ENCODE measurements around the gene HYI. TPM values are rescaled to one million over a fixed set of nuclear protein-coding genes. Genes with fewer than 3 reads are reported as not detected.
A peak's percentile ranks its signal among the peaks of the same experiment; 100 is the strongest.

HYI gene
- total and polyA plus RNA-seq, 3 experiments from 2014 or later = 2.4 to 5.7 (median 5.5) TPM

DNA sequence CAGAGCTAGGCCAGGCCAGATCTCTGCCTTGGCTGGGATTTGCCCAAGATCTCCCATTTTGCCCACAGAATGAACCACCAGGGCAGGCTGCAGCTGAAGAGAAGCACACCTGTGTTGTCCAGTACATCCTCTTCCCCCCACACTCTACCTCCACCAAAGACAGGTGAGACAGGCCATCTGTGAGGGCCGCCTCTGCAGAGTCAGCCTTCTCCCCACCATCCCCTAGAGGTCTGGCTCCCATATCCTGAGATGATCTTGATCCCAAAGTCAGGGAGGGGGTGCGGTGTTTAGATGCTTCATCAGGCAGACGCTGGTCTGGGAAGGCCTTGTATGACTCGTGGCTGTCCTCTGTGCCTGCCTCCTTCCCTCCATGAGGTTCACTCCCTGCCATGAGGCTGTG, 28.7 kb downstream of the HYI start:
- Mint-ChIP-seq H3K27me3 (peaks cover 0 to 2% of the 10 kb centered on the region in 2 donors), H3K4me3 (no peak overlapping the region), H3K27ac (peak overlapping the region in 1 of 8 donors; percentile 2), H3K9me3 (no peaks in the 10 kb centered on the region), H3K4me1 (peaks cover 0 to 2% (median 0%) of the 10 kb centered on the region in 3 donors), H3K36me3 (peaks cover 14 to 95% (median 15%) of the 10 kb centered on the region in 3 donors)
- Histone ChIP-seq H3K4me1 (ENCODE audit: insufficient read depth, low read length) (no peaks in the 10 kb centered on the region), H3K27ac (ENCODE audit: low read depth, low read length) (no peak overlapping the region), H3K36me3 (ENCODE audit: insufficient read depth, low read length) (peaks cover 71% of the 10 kb centered on the region), H3K9me3 (ENCODE audit: low read length) (no peaks in the 10 kb centered on the region), H3K27me3 (ENCODE audit: insufficient read depth, low read length, poor library complexity, severe bottlenecking) (no peaks in the 10 kb centered on the region), H3K4me3 (ENCODE audit: low read length) (no peak overlapping the region)
- ChIA-PET POLR2A (no interaction called here), CTCF (no interaction called here)
- DNase-seq = no peak

DNA sequence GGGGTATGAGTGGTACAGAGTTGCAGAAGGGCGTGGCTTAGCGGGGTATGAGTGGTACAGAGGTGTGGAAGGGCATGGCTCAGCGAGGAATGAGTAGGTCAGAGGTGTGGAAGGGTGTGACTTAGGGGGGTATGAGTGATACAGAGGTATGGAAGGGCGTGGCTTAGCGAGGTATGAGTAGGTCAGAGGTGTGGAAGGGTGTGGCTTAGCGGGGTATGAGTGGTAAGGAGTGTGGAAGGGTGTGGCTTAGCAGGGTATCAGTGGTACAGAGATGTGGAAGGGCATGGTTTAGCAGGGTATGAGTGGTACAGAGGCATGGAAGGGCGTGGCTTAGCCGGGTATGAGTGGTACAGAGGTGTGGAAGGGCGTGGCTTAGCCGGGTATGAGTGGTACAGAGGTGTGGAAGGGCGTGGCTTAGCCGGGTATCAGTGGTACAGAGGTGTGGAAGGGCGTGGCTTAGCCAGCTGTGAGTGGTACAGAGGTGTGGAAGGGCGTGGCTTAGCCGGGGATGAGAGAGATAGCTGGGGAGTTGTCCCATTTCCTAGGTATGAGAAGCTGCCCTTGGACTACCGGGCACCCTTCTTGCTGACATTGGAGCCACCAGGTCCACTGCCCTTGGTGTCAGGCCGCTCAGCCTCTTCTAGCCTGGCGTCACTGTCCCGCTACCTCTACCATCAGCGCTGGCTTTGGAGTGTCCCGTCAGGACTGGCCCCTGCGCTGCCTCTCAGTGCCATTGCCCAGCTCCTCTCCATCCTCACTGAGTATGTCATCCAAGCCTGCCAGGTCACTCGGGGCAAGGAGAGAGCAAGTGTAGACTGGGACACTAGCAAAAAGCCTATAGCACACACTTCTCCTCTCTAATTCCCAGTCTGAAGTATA, 29.8 kb downstream of the HYI start:
- ChIA-PET POLR2A (no interaction called here), CTCF (no interaction called here)
- Mint-ChIP-seq H3K4me3 (no peak overlapping the region), H3K36me3 (peaks cover 10 to 94% (median 15%) of the 10 kb centered on the region in 3 donors), H3K4me1 (peaks cover 0 to 2% (median 0%) of the 10 kb centered on the region in 3 donors), H3K9me3 (no peaks in the 10 kb centered on the region), H3K27me3 (peaks cover 0 to 2% of the 10 kb centered on the region in 2 donors), H3K27ac (peak overlapping the region in 6 of 8 donors; percentile 5 to 96 (median 22))
- Histone ChIP-seq H3K27ac (ENCODE audit: low read depth, low read length) (no peak overlapping the region), H3K4me1 (ENCODE audit: insufficient read depth, low read length) (no peaks in the 10 kb centered on the region), H3K27me3 (ENCODE audit: insufficient read depth, low read length, poor library complexity, severe bottlenecking) (no peaks in the 10 kb centered on the region), H3K9me3 (ENCODE audit: low read length) (no peaks in the 10 kb centered on the region), H3K36me3 (ENCODE audit: insufficient read depth, low read length) (peaks cover 63% of the 10 kb centered on the region), H3K4me3 (ENCODE audit: low read length) (no peak overlapping the region)
- DNase-seq = no peak

- Histone ChIP-seq H3K27ac (ENCODE audit: low read depth, low read length) (no peak overlapping the region), H3K9me3 (ENCODE audit: low read length) (no peaks in the 10 kb centered on the region), H3K27me3 (ENCODE audit: insufficient read depth, low read length, poor library complexity, severe bottlenecking) (no peaks in the 10 kb centered on the region), H3K36me3 (ENCODE audit: insufficient read depth, low read length) (peaks cover 59% of the 10 kb centered on the region), H3K4me1 (ENCODE audit: insufficient read depth, low read length) (no peaks in the 10 kb centered on the region), H3K4me3 (ENCODE audit: low read length) (no peak overlapping the region)
- Mint-ChIP-seq H3K9me3 (no peaks in the 10 kb centered on the region), H3K36me3 (peaks cover 8 to 87% (median 15%) of the 10 kb centered on the region in 3 donors), H3K4me3 (no peak overlapping the region), H3K27ac (peak overlapping the region in 6 of 8 donors; percentile 12 to 89 (median 35)), H3K4me1 (peaks cover 0 to 2% (median 0%) of the 10 kb centered on the region in 3 donors), H3K27me3 (peaks cover 0 to 2% of the 10 kb centered on the region in 2 donors)
- POLR2A ChIA-PET = no interaction called here
- no peak for DNase-seq
- CTCF ChIA-PET = no interaction called here
Observed at GRCh38 chr1:43422995-43423671, 30.6 kb downstream of the HYI start.

- Mint-ChIP-seq H3K4me3 (no peak overlapping the region), H3K27ac (peak overlapping the region in 4 of 8 donors; percentile 36 to 84 (median 58)), H3K4me1 (peaks cover 0 to 2% (median 0%) of the 10 kb centered on the region in 3 donors), H3K9me3 (no peaks in the 10 kb centered on the region), H3K27me3 (peaks cover 0 to 2% of the 10 kb centered on the region in 2 donors), H3K36me3 (peaks cover 8 to 77% (median 11%) of the 10 kb centered on the region in 3 donors)
- H3K36me3 ChIP-seq (ENCODE audit: insufficient read depth, low read length) = peaks cover 50% of the 10 kb centered on the region
- H3K9me3 ChIP-seq (ENCODE audit: low read length) = no peaks in the 10 kb centered on the region
- no peak overlapping the region for H3K27ac ChIP-seq (ENCODE audit: low read depth, low read length)
- POLR2A ChIA-PET = no interaction called here
- CTCF ChIA-PET = no interaction called here
- no peak overlapping the region for H3K4me3 ChIP-seq (ENCODE audit: low read length)
- DNase-seq = no peak
- H3K4me1 ChIP-seq (ENCODE audit: insufficient read depth, low read length) = no peaks in the 10 kb centered on the region
- no peaks in the 10 kb centered on the region for H3K27me3 ChIP-seq (ENCODE audit: insufficient read depth, low read length, poor library complexity, severe bottlenecking)
Observed at GRCh38 chr1:43421976-43422750, 31.6 kb downstream of the HYI start.

GRCh38 chr1:43421396-43421795, 32.3 kb downstream of the HYI start:
- Histone ChIP-seq H3K9me3 (ENCODE audit: low read length) (no peaks in the 10 kb centered on the region), H3K27ac (ENCODE audit: low read depth, low read length) (no peak overlapping the region), H3K4me1 (ENCODE audit: insufficient read depth, low read length) (no peaks in the 10 kb centered on the region), H3K36me3 (ENCODE audit: insufficient read depth, low read length) (peaks cover 48% of the 10 kb centered on the region), H3K27me3 (ENCODE audit: insufficient read depth, low read length, poor library complexity, severe bottlenecking) (no peaks in the 10 kb centered on the region), H3K4me3 (ENCODE audit: low read length) (no peak overlapping the region)
- no peak for DNase-seq
- no peaks in the 10 kb centered on the region for H3K9me3 Mint-ChIP-seq
- peaks cover 4 to 69% (median 7%) of the 10 kb centered on the region in 3 donors for H3K36me3 Mint-ChIP-seq
- CTCF ChIA-PET = interaction anchor here (0.7 kb wide), 1 partner anchor 139 kb away, joined by 3 read pairs; no protein-coding TSS in a partner anchor
- H3K27ac Mint-ChIP-seq = no peak overlapping the region
- POLR2A ChIA-PET = no interaction called here
- no peaks in the 10 kb centered on the region for H3K4me1 Mint-ChIP-seq
- no peak overlapping the region for H3K4me3 Mint-ChIP-seq
- H3K27me3 Mint-ChIP-seq = peaks cover 0 to 2% of the 10 kb centered on the region in 2 donors

DNA sequence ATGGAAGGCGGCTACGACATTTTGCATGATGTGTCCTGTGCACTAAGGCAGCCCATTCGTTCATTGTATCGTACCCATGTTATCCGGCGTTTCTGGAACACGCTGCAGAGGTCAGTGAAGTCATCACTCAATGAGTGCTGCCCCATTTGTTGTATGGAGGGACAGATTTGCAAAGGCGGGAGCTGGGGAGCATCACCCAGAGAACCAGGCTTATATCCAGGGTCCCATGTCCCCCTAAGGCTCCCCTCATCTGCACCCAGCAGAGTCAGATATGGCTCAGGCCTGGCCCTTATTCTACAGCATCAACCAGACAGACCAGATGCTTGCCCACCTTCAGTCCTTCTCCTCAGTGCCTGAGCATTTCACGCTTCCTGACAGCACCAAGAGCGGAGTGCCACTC, 32.9 kb downstream of the HYI start:
- Mint-ChIP-seq H3K36me3 (peaks cover 4 to 64% (median 7%) of the 10 kb centered on the region in 3 donors), H3K27me3 (peaks cover 0 to 2% of the 10 kb centered on the region in 2 donors), H3K4me3 (no peak overlapping the region), H3K27ac (peak overlapping the region in 1 of 8 donors; percentile 77), H3K9me3 (no peaks in the 10 kb centered on the region), H3K4me1 (no peaks in the 10 kb centered on the region)
- Histone ChIP-seq H3K4me1 (ENCODE audit: insufficient read depth, low read length) (no peaks in the 10 kb centered on the region), H3K27ac (ENCODE audit: low read depth, low read length) (no peak overlapping the region), H3K4me3 (ENCODE audit: low read length) (no peak overlapping the region), H3K9me3 (ENCODE audit: low read length) (no peaks in the 10 kb centered on the region), H3K36me3 (ENCODE audit: insufficient read depth, low read length) (peaks cover 48% of the 10 kb centered on the region), H3K27me3 (ENCODE audit: insufficient read depth, low read length, poor library complexity, severe bottlenecking) (no peaks in the 10 kb centered on the region)
- POLR2A ChIA-PET = no interaction called here
- CTCF ChIA-PET = interaction anchor here (0.7 kb wide), 1 partner anchor 139 kb away, joined by 3 read pairs; no protein-coding TSS in a partner anchor
- DNase-seq = no peak

DNA sequence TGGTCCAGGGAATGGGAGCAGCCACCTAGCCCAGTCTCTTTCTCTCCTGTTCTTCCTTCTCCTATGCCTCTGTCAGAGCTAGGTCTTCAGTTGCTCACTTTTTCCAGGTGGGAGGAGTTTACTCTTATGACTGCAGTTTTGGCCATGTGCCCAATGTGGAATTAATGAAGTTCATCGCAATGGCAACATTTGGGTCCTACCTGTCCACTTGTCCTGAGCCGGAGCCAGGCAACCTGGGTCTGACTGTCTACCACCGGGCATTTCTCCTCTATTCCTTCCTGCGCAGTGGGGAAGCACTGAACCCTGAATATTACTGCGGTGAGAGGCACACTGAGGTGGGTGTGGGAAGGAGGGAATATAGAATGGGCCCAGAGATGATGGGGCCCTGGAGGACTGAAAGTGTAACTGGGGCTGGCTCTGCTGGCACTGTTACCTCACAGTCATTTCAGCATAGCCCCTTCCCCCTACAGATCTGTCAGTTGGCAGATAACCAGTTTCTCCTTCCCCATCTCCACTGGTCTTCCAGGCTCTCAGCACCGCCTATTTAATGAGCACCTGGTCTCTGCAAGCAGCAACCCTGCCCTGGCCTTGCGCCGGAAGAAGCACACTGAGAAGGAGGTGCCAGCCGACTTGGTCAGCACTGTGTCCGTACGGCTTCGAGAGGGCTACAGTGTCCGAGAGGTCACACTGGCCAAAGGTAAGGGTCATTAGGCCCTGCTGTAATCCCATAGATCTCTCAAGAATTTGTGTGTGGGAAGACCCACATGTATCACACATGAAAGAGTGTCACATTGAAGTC, 33.9 kb downstream of the HYI start:
- Mint-ChIP-seq H3K36me3 (peaks cover 7 to 57% (median 7%) of the 10 kb centered on the region in 3 donors), H3K4me3 (no peak overlapping the region), H3K27me3 (peaks cover 0 to 2% of the 10 kb centered on the region in 2 donors), H3K9me3 (no peaks in the 10 kb centered on the region), H3K27ac (peak overlapping the region in 1 of 8 donors; percentile 39), H3K4me1 (peaks cover 0 to under 1% (median 0%) of the 10 kb centered on the region in 3 donors)
- Histone ChIP-seq H3K27ac (ENCODE audit: low read depth, low read length) (no peak overlapping the region), H3K4me1 (ENCODE audit: insufficient read depth, low read length) (no peaks in the 10 kb centered on the region), H3K9me3 (ENCODE audit: low read length) (no peaks in the 10 kb centered on the region), H3K36me3 (ENCODE audit: insufficient read depth, low read length) (peaks cover 44% of the 10 kb centered on the region), H3K4me3 (ENCODE audit: low read length) (no peak overlapping the region), H3K27me3 (ENCODE audit: insufficient read depth, low read length, poor library complexity, severe bottlenecking) (no peaks in the 10 kb centered on the region)
- no peak for DNase-seq
- CTCF ChIA-PET = interaction anchor here (1.1 kb wide), 1 partner anchor 507 kb away, joined by 3 read pairs; no protein-coding TSS in a partner anchor
- POLR2A ChIA-PET = no interaction called here
